GM21576 (cell line): ENCODE results near the gene SOX12.
"Not testable (repeated sequence)": the region's sequence is repeated elsewhere in the genome, so short reads cannot be mapped to it uniquely, and the experiment has no call there.

Experiments used
- ATAC-seq: cut with Tn5 transposase; IDR thresholded peaks from one replicate; pipeline ENCODE4 v1.9.1; 2021; ENCODE audit warnings: mild to moderate bottlenecking, moderate library complexity; ENCODE audit not compliant: unreplicated experiment

Gene SOX12

DNA sequence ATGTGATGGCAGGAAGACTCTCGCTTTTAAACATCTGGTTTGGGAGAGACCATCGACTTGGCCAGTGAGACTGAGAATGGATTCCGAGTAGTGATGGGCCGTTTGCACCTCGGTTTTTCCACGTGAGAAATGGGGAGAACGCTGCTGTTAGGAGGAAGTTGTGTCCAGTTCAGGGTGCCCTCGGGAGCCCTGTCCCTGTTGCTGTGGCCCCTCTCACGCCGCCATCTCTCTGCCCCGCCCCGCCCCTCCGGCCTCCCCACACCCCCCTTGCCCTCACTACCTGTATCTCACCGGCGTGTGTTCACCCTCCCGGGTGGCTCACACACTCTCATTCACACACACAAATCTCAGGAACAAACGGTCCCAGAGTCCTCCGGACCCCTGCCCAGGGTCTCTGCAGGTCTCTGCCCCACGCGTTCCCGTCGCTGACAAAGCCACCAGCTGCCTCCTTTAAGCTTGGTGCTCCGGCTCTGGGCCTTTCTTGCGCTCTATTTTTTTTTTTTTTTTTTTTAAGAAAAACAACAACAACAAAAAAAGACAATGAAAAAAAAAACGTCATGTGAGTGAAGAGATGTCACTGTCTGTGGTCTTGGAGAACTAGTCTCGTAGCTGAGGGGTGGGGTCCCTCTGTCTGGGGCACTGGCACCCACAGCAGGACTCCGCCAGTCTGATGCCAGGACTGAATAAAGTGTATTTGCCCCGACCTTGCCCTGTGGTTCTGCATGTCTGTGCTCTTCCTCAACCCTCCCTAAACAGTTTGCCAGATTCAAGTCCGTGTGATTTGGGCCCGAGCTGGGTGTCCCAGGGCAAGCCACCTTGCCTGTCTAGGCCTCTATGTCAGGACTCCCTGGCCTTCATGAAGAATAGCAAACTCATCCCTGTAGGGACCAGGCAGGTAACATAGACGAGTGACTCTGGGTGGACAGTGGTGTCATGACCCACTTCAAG, 2.9 kb downstream of the SOX12 start:
- ATAC-seq, result no peak

DNA sequence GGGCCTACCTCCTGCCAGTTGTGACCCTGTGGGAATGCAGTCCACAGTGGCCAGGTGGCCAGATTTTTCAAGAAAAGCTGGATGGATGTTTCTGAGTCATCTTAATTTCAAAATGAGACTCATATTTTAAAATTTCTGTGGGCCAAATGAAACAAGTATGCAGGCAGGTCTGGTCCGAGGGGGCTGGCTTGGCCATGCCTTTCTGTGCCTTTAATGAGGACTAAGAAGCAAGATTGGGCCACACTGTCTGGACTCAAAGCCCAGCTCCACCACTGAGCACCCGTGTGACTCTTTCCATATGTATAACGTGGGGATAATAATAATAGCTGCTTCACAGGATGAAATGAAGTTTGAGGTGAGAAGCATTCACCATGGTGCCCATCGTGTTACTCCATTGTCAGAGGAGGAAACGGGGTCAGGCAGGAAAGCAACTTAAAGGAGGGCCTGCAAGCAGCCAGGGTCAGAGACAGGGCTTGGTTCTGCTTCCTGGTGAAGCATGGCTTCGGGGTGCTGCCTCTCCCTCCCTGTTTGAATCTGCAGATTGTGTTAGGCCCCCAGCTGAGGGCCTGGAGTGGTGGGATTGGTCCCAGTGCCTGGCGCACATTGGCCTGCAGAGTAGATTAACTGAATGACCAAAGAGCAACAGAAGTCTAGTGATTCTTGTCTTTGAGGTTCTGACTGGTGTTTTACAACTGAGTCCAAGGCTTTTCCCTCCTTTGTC, 3.8 kb downstream of the SOX12 start:
- ATAC-seq, result no peak

DNA sequence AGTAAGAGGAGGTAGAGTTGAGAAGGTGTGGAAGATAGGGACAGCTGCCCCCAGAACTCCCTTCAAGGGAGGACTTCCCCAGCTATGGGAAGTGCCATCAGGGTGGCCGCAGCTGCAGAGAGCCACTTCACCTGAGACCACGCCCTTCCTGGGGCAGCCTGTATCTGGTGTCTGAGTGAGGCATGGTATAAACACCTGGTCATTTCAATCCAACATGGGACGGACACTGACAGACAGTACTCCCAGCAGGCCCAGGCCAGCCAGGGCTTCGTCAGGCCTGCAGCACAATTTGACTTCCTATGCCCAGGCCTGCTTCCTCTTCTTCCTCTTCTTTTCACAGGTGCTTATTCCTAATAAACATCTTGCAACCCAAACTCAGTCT, 4.5 kb downstream of the SOX12 start:
- ATAC-seq, result no peak

DNA sequence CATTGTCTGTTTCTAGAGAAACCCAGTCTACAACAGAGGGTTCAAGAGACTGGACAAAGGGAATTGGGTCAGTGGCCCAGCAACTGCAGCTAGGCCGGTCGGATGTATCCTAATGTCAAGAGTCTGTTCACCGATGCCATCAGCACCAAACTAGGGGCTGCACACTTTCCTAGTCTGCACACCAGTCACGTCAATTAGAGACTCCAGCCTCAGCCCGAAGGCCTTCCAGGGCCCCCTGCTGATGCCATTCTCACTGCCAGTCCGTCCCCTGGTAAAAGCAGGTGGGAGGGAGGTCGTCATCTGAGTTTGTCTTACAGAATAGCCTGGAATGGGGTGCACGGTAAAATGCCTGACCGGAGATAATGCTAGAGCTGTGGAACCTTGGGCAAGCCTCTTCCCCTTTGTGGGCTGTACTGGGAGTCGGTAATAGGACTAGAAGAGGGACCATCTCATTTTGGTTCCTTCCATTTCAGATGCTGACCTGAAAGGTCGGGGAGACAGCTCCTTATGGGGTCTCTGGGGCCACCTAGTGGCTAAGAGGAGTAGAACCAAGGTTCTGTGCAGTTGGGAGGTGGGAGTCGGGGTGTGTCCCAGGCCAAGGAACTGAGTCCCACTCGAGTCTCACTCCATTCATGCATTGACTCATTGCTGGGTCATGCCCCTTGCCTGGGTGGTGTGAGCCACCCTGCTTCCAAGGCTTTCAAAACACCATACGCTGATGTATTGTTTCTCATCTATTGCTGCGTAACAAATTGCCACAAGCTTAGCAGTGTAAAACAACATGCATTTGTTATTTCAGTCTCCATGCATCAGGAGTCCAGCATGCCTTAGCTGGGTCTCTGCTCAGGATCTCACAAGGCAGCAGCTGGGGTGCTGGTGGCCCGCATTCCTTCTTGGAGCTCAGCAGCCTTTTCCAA, 5.1 kb downstream of the SOX12 start:
- ATAC-seq, result no peak

DNA sequence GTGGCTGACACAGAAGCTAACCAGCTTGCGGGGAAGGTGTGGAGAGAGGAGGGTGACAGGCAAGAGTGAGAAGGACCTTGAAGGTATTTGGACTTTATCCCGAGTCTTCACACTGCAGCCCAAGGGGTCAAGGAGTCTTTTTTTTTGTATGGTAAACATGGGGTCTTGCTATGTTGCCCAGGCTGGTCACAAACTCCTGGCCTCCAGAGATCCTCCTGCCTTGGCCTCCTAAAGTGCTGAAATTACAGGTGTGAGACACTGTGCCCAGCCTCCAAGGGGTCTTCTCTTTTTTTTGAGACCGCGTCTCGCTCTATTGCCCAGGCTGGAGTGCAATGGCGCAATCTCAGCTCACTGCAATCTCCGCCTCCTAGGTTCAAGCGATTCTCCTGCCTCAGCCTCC, 9.2 kb downstream of the SOX12 start:
- ATAC-seq, result no peak

DNA sequence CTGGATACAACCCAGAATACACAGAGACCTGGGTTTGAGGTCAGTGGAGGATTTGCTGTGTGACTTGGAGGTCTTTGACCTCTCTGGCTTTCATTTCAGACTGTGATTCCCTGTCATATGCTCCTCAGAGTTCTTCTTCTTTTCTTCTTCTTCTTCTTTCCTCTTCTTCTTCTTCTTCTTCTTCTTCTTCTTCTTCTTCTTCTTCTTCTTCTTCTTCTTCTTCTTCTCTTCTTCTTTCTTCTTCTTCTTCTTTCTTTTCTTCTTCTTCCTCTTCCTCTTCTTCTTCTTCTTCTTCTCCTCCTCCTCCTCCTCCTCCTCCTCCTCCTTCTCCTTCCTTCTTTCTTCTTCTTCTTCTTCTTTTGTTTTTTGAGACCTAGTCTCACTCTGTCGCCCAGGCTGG, 10.7 kb downstream of the SOX12 start:
- ATAC-seq, result not testable (repeated sequence)

DNA sequence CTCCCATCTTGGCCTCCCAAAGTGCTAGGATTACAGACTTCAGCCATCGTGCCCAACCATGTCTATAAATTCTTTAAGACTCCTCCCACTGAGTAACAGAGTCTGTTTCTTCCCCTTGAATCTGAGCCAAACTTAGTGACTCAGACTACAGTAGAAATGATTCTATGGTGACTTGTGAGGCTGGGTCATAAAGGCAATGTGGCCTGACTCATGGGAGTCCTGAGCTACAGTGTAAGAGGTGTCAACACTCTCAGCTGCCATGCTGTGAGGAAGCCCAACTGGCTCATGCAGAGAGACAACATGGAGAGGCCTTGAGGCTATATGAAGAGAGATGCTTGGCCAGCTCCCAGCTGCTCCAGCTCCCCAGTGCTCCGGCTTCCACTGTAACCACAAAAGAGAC, 16.3 kb downstream of the SOX12 start:
- no peak for ATAC-seq

DNA sequence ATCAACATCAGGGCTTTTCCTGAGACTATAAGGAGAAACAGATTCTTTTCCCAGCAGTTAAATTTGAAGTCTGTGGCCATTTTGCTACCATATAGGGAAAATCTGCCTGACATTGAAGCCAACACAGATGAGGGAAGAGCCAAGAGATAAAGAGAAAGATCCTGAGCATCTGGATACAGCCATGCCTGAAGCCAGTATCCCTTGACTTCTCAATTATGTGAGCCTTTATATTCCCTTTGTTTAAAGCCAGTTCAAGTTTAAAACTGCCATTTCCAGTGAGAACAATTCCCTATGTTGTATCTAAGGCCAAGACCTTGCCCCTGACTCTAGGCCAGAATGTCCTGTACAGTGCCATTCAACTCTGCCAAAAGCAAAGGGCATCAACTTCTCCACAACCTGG, 17.8 kb downstream of the SOX12 start:
- ATAC-seq, result no peak

DNA sequence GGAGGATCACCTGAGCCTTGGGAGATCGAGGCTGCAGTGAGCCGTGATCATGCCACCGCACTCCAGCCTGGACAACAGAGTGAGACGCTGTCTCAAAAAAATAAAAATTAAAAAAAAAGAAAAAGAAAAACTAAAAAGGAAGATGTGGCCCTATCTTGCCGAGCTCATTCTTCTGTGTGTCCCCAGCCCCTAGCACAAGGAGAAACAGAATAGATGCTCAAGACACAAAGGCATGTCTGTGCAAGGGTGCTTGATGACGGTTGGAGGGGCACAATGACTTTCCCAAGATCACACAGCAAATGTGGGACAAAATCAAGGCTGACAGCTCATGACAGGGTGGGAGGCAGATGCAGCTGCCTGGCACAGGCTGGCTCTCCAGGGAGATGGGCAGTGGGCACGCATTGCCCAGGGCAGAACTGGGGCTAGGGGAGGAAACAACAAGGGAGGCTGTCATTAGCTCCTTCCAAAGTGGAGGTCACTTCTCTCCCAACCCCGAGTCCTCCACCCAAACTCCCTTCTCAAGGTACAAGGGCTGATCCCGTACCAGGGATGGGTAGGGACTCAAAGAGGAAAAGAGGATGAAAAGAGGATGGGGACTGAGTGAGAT, 20.8 kb downstream of the SOX12 start:
- no peak for ATAC-seq

DNA sequence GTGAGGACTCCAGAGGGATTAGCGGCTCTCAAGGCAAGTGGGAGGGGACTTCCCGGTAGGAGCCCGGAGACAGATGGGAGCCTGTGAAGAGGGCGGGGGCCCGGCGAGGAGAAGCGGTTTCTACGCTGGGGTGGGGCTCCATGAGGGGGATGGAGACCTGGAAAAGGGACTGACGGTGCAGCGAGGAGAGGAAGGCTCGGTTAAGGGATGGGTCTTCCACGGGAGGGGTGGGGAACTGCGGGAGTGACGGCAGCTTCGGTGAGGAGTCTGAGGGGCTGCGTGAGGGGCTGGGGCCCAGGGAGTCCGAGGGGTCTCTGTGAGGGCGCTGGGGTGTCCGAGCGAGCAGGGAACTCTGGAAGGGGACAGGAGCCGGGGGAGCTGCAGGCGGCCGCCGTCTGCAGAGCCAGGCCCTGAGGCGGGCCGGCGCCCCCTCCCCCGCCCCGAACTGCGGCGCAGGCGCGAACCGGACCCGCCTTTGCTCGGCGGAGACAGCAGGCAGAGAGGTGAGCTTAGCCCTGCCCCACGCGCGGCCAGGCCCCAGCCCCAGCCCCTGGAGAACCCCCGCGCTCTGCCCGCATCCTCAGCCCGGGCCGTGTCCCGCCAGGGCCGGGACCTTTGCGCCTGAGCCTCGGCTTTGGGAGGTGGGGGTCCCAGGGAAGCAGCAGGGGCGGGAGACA, 21.4 kb downstream of the SOX12 start, which contains the start of gene NRSN2:
Gene NRSN2, plus strand, starts transcription at position 472 of the 677 bp plus-strand sequence. CDS start 2,533 bp downstream, outside the sequence.
- ATAC-seq, result peak; percentile 32

DNA sequence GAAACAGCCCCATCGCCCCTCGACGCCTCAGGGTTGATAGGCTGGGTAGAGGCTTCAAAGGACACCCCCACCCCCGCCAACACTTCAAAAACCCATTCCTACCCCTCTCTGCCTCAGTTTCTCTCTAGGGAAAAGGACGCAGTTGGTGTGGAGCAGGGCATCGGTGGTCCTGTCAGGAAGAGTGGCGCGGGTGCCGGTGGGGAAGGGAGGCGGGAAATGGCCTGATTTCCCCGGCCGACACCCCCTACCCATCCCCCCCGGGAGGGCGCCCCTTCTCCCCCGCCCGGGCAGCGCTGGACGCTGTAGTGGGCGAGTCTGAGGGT, 21.9 kb downstream of the SOX12 start:
- ATAC-seq, result no peak

DNA sequence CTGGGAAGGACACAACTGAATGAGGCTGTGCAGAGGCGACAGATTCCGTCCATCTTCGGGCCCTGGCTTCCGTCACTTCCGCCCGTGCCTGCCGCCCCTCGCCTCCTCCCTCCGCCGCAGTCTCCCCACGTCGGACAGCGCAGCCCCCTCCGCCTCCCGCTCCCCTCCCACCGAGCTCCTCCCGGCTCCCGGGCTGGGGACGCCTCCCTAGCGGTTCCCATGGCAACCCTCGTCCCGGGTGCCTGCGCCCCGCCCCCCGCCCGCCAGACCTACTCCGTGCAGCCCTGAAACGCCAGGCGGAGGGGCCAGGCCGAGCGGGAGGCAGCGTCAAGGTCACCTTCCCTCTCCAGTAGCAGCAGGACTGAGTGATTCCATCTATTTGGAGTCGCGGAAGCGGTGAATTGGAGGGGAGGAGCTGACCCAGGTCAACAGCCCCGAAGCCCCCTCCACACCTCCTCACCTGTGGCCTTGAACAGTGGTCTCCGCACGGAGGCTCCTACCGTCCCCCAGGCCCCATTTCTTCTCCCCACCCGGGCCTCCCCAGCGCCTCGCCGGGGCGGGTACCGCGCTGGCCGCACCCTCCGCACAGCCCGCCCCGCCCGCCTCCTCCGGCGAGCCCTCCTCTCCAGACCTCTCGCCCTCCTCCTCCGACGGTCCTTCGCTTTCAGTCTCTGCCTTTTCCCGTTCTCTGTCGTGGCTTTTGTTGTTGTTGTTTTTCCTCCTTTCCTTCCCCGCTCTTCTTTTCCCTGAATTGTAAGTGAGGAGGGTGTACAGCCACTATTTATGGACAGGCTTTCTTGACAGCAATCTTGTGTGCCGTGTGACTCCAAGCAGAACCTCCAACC, 22.5 kb downstream of the SOX12 start:
- ATAC-seq, result peak; percentile 76

DNA sequence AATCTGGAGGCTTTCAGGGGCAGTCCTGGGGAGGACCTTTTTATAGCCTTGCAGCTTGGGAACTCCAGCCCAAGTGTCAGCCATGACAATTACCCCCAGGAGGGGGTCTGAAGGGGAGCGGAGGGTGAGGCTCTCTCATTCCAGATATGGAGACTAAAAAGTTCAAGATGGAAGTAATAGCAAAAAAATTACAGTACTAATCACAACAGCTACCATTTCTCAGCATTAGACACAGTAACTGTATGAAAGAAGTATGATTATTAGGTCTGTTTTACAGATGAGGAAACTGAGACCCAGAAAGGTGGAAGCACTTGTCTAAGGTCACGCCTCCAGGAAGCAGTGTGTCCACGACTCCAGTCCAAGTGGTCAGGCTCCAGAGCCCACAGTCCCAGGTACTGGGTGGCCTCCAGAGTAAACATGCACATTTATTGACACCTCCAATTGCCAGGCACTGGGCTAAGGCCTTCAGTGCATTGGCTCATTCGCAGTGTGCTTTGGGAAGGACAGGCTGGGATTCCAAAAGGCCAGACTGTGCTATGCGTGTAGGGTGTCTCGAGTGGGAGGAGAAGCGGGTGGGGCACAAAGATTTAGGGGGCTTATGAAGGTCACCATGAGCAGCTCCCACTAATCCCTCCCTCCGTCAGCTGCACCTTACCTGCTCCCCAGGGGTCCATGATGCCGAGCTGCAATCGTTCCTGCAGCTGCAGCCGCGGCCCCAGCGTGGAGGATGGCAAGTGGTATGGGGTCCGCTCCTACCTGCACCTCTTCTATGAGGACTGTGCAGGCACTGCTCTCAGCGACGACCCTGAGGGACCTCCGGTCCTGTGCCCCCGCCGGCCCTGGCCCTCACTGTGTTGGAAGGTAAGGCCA, 23.9 kb downstream of the SOX12 start:
- ATAC-seq, result no peak

DNA sequence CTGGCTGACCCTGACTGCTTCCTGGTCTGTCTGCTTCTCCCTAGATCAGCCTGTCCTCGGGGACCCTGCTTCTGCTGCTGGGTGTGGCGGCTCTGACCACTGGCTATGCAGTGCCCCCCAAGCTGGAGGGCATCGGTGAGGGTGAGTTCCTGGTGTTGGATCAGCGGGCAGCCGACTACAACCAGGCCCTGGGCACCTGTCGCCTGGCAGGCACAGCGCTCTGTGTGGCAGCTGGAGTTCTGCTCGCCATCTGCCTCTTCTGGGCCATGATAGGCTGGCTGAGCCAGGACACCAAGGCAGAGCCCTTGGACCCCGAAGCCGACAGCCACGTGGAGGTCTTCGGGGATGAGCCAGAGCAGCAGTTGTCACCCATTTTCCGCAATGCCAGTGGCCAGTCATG, 27.8 kb downstream of the SOX12 start:
- ATAC-seq, result no peak

DNA sequence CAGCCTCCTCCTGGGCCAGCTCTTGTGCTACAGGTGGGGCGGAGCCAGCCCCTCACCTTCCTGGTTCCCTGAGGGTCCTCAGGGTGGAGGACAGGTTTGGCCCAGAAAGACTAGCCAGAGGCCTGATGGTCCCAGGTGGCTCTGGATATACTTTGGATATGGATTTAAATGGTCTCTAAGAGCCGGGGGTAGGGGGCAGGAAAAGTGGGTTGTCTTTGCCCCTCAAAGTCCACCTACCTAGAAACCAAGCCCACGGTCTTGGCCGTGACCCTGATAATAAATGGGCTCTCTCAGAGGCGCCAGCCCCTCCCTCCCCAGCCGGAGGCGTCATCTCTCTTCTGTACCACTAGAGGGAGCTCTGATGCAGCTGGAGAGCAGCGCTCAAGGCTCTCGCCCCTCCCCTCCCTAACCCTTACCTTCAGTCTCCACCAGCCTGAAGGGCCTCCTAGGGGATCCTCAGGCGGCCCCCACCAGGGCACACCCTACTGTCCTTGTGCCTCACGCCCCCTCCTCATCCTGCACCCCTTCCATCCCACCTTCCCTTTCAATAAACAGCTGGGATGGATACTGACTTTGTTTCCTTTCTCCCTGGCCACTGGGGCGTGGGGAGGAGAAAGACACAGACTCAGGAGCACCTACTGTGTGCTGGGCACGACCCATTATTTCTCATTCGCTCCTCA, 29.1 kb downstream of the SOX12 start:
- ATAC-seq, result peak; percentile 89

DNA sequence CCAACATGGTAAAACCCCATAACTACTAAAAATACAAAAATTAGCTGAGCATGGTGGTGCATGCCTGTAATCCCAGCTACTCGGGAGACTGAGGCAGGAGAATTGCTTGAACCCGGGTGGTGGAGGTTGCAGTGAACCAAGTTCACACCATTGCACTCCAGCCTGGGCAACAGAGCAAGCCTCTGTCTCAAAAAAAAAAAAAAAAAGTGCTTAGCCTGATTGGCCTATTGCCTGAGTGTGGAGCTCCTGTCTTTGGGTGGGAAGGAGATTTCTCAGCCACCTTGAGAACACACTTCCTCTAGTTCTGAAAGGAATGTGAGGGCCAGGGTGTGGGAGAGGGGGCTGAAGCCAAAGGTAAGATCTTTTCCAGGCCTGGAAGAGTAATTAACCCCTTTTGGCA, 30.8 kb downstream of the SOX12 start:
- not testable (repeated sequence) for ATAC-seq

DNA sequence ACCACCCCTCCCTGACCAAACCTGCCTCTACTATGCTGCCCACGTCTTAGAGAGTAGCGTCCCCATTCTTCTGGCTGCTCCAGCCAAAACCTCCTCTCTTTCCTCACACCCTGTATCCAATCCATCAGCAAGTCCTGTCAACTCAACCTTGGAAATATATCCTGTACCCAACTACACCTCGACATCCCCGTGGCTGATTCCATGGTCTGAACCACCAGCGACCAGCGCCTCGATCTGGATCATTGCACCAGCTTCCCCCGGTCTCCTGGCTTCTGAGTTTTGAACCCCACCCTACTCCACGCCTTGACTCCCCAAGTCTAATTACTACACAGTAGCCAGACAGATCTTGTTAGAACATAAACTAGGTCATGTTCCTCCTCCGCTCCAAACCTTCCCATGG, 31.4 kb downstream of the SOX12 start:
- ATAC-seq, result no peak
